Fibroblast of the conjunctiva (primary cell): ENCODE data around the gene RAB3A.
"Not testable (repeated sequence)": the region's sequence is repeated elsewhere in the genome, so short reads cannot be mapped to it uniquely, and the experiment has no call there.

ENCODE experiments used
- DNase-seq: peaks from one replicate; pipeline ENCODE4 v3.0.0-alpha.2; 2010; ENCODE audit warnings: low read depth

The RAB3A gene

DNA sequence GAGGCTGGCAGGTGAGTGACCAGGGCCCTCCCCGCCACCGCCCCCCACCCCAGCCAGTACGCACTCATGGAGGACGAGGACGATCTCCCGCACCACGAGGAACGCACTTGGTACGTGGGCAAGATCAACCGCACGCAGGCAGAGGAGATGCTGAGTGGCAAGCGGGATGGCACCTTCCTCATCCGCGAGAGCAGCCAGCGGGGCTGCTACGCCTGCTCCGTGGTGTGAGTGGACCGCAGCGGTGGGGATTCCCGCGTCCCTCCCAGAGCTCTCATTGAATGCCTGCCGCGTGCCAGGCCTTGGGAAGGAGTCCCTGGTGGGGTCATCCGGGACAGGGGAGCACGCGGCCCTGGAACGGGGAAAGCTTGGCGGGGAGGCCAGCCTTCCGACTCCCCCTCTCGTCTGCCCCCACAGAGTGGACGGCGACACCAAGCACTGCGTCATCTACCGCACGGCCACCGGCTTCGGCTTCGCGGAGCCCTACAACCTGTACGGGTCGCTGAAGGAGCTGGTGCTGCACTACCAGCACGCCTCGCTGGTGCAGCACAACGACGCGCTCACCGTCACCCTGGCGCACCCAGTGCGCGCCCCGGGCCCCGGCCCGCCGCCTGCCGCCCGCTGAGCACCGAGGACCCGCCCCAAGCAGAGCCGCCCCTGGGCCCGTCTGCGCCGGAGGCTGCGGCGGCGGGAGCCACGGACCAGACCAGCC, 35.0 kb downstream of the RAB3A start:
- DNase-seq = no peak

DNA sequence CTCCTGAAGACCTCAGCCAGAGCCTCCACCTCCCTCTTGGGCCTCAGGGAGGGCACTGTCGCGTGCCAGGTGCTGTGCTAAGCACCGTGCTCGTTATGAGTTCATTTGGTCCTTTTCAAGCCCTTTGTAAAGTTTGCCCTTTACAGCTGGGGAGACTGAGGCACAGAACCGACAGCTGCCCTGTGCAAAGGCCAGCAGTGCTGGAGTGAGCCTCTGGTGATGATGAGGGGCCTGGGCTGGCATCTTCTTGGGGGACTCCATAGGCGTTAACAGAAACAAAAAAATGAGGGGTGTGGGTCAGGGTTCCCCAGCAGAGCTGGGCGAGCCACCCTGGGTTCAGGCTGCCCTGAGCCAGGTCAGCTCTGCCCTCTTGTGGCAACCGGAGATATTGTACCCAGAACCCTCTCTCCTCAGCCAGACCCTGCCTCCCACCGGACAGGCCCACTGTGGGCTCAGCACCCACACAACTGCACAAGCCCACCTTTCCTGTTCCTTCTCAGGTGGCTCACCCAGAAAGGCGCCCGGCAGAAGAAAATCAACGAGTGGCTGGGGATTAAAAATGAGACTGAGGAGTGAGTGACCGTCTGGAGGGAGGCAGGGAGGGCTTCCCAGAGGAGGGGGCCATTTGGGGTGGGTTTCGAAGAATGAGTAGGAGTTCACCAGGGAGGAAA, 35.7 kb downstream of the RAB3A start:
- DNase-seq = no peak

DNA sequence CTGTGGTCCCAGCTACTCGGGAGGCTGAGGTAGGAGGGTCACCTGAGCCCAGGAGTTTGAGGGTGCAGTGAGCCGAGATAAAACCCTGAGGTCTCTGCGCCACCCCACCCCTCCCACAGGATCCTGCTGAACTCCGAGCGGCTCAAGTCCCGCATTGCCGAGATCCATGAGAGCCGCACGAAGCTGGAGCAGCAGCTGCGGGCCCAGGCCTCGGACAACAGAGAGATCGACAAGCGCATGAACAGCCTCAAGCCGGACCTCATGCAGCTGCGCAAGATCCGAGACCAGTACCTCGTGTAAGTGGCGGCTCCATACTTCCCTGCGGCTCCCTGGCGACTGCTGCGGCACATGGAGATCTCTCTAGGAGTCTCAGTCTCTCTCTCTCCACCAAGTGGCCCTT, 36.8 kb downstream of the RAB3A start:
- DNase-seq = no peak

DNA sequence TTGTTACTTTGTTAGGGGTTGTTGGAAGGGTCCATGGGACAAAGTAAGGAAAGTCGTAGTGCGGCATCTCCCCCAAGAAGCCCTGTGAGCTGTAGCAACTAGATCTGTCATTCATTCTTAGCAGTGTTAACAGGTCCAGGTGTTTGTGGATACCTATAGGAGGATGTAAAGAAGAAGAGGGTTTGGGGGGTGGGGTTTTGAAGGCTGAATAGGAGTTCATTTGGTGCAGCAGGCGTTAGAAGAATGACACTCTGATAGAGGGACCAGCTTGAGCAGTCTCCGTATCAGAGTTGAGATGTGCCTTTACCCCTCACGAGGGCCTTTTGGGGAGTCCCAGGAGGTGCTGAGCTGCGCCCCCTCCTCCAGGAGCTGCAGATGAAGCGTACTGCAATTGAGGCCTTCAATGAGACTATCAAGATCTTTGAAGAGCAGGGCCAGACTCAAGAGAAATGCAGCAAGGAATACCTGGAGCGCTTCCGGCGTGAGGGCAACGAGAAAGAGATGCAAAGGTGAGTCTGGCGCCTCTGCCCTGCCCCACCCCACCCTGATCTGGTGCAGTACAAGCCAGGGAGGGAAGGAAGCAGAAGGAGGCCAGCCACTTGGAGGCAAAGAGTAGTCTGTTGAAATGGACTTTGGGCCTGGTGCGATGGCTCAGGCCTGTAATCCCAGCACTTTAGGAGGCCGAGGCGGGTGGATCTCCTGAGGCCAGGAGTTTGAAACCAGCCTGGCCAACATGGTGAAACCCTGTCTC, 37.9 kb downstream of the RAB3A start:
- no peak for DNase-seq

GRCh38 chr19:18164072-18164471, 39.8 kb downstream of the RAB3A start:
- no peak for DNase-seq

- DNase-seq = no peak
Measured at GRCh38 chr19:18161636-18162002, 42.2 kb downstream of the RAB3A start.

DNA sequence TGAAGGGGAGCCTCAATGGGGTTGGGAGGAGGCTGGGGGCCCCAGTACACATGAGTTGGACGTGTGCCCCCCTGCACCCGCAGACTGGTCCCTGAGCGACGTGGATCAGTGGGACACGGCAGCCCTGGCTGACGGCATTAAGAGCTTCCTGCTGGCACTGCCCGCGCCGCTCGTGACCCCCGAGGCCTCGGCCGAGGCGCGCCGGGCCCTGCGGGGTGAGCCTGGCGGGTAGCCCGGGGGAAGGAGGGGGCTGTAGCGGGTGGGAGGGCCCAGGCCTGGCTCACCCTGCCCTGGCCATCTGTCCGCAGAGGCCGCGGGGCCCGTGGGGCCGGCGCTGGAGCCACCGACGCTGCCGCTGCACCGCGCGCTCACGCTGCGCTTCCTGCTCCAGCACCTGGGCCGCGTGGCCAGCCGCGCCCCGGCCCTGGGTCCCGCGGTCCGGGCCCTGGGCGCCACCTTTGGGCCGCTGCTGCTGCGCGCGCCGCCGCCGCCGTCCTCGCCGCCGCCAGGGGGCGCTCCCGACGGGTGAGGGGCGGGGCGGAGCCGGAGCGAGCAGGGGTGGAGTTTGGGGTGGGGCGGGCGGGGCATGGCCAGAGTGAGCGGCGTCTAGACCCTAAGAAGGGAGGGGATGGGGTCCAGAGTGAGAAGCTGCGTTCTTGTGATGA, 42.7 kb downstream of the RAB3A start:
- DNase-seq = no peak

DNA sequence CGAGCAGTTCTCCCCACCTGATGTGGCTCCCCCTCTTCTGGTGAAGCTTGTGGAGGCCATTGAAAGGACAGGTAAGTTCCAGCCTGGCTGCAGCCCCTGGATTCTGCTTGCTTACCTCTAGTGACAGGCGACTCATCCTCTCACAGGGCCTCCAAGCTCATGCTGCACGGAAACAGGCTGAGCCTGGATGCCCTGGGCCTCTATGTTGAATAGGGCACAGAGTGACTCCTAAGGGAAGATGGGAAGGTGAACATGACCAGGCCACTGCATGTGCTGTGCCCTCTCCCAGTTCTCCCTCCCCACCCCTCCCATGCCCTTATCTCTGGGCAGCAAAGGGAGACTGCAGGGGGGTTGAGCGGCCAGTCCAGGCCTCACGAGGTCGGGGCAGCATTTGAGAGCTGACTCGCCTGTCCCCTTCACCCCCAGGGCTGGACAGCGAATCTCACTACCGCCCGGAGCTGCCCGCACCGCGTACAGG, 43.3 kb downstream of the RAB3A start:
- DNase-seq = no peak

GRCh38 chr19:18159810-18160209, 44.0 kb downstream of the RAB3A start:
- DNase-seq = no peak

- DNase-seq = not testable (repeated sequence)
Measured at GRCh38 chr19:18159059-18159616, 44.7 kb downstream of the RAB3A start.

DNA sequence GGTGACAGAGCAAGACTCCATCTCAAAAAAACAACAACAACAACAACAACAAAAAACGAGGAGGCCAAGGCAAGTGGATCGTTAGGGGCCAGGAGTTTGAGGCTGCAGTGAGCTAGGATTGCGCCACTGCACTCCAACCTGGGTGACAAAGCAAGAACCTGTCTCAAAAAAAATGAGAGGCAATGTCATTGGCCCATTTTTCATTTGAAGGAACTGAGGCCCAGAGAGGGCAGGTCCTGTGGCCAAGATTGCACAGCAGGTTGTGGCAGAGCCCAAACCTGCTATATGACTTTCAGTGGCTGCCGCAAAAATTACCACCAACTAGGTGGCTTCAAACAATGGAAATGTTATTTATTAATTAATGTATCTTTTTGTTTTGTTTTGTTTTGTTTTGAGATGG, 45.4 kb downstream of the RAB3A start:
- DNase-seq = no peak

DNA sequence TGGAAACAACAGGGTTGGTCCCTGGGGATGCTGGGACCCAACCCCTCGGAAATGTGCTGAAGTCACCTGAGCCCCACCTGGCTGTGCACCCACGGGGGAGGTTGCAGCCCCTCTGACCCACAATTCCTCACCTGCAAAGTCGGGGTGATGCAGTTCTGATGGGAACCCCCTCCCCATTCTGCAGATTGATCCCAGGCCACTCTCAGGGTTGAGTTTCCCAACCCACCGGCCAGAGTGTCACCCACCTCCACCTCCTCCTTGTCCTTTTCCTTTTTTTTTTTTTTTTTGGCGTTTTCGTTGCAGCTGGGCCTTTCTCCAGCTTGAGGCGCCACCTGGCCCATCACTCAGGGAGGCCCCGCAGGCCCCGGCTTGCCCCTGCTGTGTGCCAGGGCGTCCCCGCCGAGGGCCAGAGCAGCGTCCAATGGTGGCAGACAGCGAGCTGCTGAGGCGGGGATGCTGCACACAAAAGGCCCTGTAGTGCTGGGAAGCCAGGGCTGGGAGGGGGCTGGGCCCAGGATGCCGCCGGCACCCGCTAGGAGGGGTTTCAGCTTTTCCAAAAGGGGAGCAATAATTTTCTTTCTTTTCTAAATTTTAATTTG, 46.3 kb downstream of the RAB3A start:
- DNase-seq = no peak

DNA sequence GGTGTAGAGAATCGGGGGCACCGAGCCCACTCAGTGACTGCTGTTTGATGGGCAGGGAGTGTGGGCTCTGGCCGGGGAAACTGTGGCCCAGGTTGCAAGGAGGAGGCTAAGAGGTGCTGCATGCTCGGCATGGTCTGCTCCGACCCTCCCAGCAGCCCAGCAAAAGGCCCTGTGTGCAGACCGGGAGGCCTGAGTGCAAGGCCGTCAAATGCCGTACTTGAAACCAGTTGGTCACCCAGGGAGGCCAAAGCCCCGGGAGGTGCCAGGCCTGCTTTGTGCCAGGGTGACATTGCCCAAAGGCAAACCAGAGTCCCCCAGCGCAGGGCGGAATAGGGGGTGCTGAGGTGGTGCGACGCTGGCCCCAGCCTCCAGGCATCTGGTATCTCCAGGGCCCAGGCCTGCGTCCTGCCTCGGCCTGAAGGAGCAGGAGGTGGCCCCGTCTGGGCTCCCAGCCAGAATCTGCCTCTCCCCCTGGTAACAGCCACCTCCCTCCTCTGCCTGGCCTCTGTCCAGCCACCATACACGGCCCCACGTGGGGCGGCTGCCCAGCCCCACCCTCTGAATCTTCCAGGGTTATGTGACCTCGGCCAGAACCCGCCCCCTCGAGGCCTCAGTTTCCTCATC, 46.9 kb downstream of the RAB3A start:
- DNase-seq = peak; percentile 91

DNA sequence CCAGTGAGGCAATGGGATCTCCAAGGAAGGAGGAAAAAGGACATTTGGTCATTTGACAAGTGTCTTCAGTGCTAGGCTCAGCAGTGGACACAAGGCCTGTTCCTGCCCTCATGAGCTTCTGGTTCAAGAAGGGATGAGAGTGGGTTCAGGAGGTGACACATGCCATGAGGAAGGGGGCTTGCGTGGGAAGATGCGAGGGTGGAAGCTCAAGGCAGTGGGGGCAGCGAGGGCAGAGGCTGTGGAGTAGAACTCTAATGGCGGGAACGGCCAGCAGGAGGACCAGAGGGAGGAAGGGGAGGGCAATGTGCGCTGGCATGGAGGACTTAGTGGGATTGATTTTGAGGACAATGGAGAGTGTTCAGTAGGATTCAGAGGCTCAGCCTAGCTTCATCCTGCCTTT, 47.6 kb downstream of the RAB3A start:
- no peak for DNase-seq

- DNase-seq = no peak
Measured at GRCh38 chr19:18155095-18156087, 48.5 kb downstream of the RAB3A start.

DNA sequence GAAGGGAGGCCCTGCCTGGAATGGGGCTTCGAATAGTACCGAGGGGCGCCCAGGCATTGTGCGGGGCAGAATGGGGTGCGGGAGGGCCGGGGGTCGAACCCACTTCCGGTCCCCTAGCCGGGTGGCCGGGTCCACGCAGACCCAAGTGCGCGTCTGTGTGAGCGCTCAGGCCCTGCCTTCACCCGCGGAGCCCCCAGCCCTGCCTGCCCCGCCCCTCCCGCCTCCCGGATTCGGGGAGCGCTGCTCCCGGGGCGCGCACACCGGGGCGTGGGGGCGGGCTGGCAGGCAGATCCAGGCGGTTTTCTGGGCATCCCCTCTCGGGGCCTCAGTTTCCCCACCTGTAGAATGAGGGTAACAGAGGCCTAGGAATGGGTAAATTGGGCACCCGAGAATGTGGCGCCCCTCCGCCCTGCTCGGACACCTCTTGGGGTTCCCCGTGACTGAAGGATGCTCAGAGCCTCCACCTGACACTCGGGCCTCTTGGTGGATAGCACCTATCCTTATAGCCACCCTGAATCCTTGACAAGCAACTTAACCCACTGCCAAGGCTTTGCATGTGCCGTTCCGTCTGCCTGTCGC, 50.2 kb downstream of the RAB3A start:
- DNase-seq = no peak

DNA sequence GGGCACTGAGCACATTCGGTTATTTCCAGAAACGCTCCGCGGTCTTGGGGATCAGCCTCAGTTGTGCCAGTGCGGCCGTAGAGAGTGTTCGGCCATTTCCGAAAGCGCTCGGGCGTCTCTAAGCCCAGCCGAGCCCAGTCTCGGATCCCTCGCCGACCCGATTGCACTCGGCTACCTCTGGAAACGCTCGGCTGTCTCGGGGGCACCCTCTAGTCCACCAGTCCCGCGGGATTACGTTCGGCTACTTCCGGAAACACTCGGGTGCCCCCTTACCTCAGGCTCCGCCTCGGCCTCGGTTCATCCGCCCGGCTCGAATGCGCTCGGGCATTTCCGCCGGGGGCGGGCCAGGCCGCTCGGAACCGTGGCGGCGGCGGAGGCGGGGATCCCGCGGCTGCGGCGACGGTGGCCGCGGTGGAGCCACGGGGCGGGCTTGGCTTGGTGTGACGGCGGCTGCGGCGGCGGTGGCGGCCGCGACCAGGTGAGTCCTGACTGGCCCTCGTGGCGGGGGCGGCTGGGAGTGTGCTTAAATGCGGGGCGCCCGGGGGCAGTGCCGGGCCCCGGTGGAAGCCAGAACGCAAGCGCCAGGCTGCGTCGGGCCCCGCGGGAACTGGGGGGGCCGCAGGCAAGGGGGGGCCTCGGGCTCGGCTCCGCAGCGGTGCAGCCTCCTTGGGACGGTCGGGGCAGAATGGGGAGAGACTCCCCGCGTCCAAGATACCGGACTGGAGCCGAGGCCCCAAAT, 50.9 kb downstream of the RAB3A start, which contains the start of gene PIK3R2:
Gene PIK3R2 (plus strand): TSS at position 347 of the 739 bp plus-strand sequence. CDS start 2,717 bp downstream, outside the sequence.
- peak; percentile 99 for DNase-seq

- DNase-seq = peak; percentile 98
Measured at GRCh38 chr19:18152442-18152816, 51.4 kb downstream of the RAB3A start.
